PC-9 (cell line): Measurements from ENCODE around the gene DPYD.

Source experiments
- EZH2 ChIP-seq: fragments of 200-600 bp; sonication (generic); IDR thresholded peaks from 2 replicates; pipeline ENCODE4 v1.8.0; 2017; ENCODE audit warnings: antibody characterized with exemption, low read depth
- TF ChIP-seq, protein P1 (sequence below): fragments of 200-600 bp; sonication (generic); conservative IDR thresholded peaks from 2 replicates; pipeline ENCODE4 v1.6.1; 2017; ENCODE audit warnings: mixed run types, antibody characterized with exemption, mild to moderate bottlenecking, moderate library complexity

DNA sequence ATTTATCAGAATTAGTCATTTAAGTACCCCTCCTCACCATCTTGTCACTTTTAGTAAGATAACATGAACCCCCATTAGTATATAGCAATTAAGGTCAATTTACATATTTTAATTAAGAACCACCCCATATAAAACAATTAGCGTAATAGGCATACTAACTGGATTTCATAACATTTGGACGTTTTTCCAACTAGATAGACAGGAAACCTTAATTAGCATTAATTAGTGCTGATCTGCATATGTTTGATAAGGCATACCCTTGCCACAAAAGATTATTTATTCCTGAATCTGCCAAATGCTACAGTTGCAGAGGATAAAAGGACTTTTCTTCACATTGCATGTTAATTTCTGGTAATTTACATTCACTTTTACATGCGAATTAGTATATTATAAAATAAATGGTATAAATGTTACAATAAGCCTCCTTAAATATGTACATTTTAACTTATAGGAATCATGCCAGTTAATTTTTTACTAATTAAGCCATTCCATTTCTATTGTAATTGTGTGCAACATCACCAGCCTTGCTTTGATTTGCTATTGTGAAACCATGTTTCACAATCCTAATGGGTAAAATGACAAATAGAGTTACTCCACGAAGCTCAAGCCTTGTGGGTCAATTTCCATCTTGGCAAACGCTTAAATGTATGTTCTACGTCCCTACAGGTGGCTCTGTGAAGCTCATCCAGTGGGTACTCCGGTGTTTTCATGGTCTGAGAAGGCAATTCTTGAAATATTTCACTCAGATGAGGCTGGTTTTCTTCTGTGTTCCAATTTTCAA lies 469.6 kb downstream of the DPYD start:
- TF ChIP-seq, protein P1, sequence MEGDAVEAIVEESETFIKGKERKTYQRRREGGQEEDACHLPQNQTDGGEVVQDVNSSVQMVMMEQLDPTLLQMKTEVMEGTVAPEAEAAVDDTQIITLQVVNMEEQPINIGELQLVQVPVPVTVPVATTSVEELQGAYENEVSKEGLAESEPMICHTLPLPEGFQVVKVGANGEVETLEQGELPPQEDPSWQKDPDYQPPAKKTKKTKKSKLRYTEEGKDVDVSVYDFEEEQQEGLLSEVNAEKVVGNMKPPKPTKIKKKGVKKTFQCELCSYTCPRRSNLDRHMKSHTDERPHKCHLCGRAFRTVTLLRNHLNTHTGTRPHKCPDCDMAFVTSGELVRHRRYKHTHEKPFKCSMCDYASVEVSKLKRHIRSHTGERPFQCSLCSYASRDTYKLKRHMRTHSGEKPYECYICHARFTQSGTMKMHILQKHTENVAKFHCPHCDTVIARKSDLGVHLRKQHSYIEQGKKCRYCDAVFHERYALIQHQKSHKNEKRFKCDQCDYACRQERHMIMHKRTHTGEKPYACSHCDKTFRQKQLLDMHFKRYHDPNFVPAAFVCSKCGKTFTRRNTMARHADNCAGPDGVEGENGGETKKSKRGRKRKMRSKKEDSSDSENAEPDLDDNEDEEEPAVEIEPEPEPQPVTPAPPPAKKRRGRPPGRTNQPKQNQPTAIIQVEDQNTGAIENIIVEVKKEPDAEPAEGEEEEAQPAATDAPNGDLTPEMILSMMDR: no peak
- no peak for TF ChIP-seq EZH2
